ENCODE measurements around the gene S100A3.
"Not testable (repeated sequence)": the region's sequence is repeated elsewhere in the genome, so short reads cannot be mapped to it uniquely, and the experiment has no call there.

Gene S100A3

DNA sequence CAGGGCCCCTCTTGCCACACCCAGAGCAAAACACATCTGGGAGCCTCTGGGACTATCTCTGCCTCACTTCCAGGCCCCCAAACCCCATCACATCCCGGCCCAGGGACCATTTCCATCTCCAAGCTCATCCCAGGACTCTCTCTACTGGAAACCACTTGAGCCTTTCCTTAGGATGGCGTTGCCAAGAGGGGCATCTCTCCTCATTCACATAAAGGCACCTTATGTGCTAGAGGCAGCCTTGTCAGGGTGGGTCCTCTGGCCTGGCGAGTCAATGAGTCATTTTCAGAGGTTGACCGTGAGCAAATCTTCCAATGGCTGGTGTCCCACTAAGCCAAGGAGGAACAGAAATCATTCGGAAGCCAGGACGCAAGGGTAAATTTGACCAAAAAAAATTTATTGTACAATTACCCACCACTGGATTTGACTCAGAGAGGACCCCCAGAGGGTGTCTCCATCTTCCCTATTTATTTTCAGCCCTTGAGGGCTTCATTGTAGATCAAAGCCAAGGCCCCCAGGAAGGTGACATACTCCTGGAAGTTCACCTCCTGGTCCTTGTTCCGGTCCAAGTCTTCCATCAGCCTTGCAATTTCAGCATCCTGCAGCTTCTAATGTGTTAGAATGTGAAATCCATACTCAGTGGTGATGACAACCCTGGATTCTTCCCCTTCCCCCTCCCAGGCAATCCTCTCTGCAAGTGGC, 14.7 kb downstream of the S100A3 start:
- DNase-seq: no peak

DNA sequence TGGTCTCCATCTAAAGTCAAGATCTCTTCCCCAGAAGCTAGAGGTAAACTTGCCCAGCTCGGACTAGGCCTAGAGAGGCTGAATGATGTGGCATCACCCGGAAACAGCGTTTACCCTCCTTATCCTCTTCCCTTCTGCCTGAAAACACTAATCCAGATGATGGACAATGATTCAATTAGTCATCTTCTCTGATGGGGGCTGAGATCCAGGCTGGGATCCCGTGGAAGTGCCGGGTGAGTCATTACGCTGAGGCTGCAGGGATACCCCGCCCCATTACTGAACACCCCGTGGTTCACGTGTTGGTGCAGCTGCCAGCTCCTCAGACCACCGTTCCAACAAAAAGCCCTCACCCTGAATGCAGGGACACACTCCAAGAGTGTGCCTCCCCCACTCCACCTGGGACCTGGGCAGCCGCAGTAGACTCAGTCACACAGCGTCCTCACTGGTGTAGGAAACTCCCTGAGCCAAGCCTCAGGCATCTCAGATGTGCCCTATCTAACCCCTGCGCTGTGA, 15.3 kb downstream of the S100A3 start:
- no peak for DNase-seq

DNA sequence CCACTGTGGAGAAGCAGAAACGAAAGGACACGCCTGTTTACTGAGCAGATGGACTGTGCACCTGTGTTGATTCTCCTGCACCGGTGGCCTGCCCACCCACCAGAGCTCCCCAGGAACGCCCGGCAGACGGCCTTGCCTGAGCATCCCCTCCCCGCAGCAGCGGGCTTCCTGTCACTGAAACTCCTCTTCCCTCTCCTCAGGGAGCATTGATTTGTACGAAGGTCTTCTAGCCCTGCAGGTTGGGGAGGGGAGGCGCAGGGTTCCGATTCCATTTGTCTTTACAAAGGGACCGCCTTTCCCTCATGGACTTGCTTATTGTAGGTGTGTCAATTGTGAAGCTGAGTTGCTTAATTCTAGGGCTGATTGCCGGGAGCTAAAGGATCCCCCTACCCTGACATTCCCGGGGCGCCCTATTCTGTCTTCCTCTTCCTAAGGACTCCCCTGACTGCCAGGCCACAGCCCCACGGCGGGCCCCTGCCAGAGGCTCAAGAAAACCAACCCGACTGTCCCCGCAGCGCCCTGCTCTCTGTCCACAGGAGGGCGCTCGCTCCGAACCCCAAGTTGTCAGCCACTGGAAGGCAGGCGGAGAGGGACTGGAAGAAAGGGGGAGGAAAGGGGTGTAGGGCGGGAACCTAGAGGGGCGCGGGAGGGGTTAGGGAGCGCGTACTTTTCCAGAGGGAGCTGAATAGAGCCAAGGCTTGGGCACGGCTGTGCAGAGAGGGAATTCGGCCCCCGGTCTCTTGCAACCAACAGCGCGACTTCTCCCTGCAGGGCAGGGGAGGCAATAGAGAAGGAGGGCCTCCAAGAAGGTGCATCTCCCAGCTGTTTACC, 16.1 kb downstream of the S100A3 start:
- DNase-seq: peak; percentile 82 to 85

DNA sequence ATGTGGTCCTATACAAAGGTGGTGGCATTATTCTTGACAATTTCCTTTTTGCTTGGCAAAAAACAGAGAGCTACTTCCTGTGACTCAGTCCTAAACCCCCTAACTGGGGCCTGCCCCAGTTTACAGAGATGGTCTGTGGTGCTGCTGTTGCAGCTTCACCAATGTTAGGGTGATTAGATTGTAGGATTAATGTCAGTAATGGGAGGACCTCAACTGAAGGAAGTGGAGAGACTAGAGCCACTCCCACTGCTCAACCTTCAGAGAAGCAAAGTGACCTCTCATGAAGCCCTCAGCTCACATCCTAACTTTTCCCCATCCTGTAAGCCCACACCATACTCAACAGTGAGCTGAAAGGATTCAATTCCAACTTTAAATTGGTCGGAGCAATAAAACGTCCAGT, 16.9 kb downstream of the S100A3 start:
- no peak for DNase-seq

DNA sequence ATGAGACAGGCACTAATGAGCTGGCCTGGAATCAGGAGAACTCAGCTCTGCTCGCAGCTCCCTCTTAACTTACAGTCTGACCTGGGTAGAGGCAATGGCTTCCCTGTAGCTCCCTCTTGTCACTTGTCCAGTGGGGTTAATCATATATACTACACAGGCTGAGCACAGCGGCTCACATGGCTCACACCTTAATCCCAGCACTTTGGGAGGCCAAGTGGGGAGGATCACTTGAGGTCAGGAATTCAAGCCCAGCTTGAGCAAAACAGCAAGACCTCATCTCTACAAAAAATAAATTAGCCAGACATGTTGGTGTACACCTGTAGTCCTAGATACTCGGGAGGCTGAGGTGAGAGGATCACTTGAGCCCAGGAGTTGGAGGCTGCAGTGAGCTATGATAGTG, 17.4 kb downstream of the S100A3 start:
- no peak for DNase-seq

DNA sequence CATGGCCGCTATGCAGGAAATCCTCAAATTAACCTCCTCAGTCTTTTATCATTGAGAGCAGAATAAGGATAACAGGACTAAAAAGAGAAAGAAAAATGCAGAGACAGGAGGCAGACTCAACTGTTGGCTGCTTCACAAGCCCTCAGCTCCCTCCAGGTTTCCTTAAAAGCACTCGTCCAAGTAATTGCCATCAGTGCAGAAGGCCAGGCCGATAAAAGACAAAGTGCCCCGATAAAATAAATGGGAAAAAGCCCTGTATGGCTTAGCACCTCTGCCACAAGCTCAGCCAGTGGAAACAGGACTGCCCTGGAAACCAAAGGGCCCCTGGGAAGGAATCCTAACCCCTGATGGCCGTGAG, 21.4 kb downstream of the S100A3 start:
- no peak for DNase-seq

DNA sequence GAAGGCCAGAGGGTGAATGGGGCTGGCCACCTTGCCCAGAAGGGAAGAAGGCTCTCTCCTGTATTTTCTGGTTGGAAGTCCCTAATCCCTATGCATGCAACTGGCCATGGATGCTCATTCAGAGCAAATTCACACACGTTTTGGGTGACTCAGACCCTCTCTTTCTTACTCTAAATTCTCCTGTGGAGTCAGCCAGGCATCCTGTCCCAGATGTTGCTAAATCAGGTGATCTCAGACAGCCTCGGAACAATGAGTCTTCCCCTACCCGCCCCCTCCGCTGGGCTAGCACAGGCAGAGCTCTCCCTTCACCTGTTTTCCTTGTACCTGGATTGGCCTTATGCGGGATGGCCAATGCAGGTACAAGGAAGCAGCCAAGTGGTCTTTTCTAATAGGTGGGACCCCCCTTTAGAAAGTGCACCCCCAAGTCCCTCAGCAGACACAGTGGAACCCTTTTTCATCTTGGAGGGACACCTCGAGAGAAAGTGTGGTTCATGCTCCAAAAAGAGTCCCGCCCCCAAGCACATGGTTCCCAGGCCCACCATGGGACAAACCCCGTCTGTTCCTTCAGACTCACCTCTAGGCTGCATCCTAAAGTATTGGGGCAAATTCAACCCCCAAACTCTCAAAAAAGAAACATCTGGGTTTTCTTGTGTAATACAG, 21.9 kb downstream of the S100A3 start:
- no peak for DNase-seq

DNA sequence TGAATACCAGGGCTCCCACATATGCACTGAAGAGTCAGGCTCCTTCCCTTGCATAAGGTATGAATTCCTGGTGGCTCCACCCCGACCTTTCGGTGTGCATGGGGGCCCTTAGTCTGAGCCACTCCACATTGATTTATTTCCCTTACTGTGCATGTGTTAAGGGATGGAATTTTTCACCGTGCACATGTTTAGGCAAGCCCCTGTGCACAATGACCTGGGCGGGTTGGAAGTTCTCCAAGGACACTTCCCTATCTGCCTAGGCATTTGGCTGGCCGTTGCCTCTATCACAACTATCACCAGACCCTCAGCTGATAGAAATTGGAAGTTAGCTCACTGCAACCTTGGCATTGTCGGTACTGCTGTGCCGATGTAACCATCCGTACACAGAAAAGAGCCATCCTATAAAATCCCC, 22.9 kb downstream of the S100A3 start:
- DNase-seq: peak; percentile 76 to 80

DNA sequence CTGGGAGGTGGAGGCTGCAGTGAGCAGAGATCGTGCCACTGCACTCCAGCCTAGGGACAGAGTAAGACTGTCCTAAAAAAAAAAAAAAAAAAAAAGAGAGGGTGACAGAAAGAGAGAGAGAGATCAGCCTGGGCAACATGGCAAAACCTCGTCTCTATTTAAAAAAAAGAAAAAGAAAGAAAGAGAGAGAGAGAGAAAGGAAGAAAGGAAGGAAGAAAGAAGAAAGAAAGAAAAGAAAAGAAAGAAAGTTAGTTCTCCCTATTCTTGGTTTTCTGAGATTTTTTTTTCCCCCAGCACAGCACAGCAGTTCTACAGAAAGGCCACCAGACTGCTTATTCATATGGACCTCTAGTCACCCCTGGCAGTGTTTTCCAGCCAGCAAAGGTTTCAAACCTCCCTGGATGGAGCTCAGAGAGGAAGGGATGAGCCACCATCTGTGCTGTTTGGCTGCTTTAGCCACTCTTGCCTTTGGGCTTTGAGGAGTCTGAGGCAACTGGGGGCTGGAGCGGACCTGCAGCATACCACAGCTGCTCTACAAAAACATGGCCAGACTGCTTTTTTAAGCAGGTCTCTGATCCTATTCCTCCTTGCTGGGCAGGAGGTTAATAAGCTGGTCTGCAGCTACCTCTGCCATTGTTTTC, 23.9 kb downstream of the S100A3 start:
- no peak for DNase-seq

DNA sequence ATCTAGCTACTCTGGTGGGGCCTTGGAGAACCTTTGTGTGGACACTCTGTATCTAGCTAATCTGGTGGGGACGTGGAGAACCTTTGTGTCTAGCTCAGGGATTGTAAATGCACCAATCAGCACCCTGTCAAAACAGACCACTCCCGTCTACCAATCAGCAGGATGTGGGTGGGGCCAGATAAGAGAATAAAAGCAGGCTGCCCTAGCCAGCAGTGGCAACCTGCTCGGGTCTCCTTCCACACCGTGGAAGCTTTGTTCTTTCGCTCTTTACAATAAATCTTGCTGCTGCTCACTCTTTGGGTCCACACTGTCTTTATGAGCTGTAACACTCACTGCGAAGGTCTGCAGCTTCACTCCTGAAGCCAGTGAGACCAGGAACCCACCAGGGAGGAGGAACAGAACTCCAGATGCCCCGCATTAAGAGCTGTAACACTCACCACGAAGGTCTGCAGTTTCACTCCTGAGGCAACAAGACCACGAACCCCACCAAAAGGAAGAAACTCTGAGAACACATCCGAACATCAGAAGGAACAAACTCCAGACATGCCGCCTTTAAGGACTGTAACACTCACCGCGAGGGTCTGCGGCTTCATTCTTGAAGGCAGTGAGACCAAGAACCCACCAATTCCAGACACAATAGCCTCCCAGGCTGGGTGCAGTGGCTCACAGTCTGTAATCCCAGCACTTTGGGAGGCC, 26.6 kb downstream of the S100A3 start:
- not testable (repeated sequence) for DNase-seq

DNA sequence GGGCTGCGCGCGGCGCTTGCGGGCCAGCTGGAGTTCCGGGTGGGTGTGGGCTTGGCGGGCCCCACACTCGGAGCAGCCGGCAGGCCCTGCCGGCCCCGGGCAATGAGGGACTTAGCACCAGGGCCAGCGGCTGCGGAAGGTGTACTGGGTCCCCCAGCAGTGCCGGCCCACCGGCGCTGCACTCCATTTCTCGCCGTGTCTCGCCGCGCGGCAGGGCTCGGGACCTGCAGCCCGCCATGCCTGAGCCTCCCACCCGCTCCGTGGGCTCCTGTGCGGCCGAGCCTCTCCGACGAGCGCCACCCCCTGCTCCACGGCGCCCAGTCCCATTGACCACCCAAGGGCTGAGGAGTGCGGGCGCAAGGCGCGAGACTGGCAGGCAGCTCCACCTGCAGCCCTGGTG, 27.2 kb downstream of the S100A3 start:
- DNase-seq: not testable (repeated sequence)

DNA sequence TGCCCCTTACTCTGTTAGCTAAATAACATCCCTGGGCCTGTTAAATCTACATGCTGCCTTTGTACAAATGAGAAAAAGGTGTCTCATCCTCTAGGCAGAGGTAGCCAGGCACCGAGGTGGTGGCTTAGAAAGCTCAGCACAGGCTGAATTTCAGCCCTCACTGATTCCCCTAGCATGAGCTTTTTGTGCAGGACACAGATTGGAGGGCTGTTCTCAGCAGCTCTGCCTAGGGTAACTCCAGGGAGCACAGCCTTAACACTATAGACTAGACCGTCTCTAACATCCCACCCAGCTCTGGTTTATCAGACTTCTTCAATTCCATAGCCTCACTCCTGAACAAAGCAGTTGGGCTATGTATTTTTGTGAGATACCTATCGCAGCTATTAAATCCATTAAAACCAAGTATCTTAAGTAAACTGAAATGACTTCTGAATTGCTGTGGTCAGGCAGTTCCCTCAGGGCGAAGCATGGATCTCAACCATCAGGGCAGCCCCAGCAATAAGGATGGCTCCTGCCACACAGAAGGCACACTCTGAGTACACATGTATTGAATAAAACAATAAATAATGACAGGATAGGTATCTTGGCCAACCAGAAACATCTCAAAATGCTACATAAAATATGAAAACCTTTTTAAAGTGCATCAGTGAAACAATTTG, 28.1 kb downstream of the S100A3 start:
- no peak for DNase-seq

DNA sequence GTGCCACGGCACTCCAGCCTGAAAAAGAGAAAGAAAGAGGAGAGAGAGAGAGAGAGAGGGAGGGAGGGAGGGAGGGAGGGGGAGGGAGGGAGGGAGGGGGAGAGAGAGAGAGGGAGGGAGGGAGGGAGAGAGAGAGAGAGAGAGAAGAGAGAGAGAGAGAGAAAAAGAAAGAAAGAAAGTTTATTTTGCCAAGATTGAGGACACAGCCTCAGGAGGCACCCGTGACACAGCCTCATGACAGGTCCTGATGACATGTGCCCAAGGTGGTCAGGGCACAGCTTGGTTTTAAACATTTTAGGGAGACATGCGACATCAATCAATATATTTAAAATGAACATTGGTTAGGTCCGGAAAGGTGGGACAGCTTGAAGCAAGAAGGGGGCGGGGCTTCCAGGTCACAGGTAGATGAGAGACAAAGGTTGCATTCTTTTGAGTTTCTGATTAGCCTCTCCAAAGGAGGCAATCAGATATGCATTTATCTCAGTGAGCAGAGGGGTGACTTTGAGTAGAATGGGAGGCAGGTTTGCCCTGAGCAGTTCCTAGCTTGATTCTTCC, 28.8 kb downstream of the S100A3 start:
- not testable (repeated sequence) for DNase-seq

DNA sequence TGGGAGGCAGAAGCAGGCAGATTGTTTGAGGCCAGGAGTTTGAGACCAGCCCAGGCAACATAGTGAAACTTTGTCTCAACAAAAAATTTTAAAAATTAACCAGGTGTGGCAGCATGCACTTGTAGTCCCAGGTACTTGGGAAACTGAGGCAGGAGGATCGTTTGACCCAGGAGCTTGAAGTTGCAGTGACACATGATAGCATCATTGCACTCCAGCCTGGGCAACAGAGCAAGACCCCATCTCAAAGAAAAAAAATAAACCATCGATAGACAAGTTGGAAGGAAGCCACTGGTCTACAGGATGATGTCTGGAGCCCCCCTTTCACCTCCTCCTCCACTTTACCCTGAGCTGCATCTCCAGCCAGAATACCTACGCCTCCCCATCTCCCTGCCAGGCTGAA, 29.8 kb downstream of the S100A3 start:
- no peak for DNase-seq

DNA sequence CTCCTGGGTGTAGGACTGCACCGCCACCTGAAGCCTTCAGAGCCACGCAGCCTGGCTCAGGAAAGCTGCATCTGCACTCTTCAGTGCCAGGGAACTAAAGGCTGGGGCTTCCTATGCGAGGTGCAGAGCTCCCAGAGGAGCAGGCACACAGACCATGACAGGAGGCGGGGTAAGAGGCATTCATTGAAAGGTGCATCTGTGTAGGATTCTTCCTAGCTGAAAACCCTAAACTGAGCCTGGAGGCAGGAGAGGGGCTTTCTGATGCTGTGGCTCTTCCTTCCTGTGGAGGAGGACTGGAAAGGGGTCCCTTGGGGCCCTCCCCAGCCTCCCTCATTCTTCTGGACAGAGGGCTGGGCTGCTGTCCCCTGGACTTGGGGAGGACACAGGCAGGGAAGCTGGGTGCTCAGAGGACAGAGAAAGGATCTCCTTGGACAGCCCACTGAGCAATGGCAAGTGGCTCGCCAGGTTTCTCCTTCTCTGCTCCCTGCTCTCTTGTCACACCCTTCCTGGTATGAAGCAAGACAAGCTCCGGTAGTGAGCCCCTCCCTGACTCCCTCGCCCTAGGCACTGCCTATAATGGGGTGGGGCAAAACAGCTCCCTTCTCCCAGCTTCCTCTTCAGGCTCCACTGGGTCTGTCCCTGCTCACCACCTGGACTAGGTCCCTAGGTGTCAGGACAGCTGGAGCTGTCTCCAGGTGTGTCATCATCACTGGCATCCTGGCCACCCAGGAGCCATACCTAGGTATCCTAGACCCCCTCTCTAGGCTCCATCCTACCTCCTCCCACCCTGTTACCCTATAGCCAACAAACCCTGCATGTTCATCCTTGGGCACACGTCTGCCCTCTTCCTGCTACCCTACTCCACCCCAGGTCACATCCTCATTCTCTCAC, 33.3 kb downstream of the S100A3 start:
- DNase-seq: peak; percentile 26 to 33

DNA sequence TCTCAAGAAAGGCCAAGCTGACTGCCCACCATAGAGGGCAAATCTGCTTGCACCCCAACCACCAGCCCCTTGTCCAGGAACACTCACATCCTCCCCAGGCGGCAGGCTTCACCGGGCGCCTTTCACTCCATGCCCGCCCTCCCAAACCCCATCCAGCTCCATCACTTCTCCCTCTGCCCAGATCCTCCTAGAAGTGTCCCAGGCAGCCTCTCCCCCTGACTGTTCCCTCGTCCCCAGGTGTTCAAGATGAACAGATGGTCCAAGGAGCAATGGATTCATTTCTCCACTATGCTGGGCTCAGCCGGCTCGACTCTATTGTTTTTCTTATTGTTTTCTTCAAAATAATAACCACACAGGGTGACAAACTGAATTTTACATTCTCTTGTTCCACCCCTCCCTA, 35.4 kb downstream of the S100A3 start:
- no peak for DNase-seq

DNA sequence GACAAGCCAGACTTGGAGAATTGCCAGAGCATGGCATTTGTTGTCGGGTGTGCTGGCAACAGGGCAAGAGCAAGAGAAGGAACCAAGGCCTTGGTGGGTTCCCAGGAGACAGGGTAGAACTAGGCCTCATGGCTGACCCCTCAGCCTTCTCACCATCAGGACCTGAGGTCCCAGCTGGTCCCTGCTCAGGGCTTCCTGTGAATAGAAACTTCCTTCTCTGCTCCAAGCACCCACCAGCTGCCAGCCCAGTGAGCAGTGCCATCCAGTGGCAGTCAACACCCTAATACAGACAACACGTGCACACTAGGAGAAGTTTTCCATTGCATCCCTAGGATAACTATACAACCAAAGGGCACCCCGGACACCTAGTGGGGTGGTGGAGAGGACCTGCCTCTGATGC, 36.0 kb downstream of the S100A3 start:
- no peak for DNase-seq

DNA sequence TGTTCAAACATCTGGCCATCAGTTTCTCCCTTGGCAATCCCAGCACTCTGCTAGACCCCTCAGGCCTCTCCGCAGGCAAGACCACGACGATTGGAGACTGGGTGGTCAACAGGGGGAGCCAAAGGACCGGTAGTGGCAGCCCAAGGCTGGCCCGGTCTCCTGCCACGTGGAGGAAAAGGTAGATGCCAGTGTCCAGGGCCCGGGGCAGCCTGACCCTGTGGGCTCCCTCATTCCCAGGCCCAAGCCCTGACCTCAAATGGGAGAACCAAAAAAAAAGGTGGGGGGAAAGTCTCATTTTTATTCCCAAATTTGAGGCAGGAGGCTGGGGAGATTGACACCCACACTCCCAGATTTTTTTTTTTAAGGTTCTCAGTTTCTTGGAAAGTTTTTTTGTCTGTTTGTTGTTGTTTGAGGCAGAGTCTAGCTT, 38.1 kb downstream of the S100A3 start:
- peak; percentile 77 for DNase-seq

DNA sequence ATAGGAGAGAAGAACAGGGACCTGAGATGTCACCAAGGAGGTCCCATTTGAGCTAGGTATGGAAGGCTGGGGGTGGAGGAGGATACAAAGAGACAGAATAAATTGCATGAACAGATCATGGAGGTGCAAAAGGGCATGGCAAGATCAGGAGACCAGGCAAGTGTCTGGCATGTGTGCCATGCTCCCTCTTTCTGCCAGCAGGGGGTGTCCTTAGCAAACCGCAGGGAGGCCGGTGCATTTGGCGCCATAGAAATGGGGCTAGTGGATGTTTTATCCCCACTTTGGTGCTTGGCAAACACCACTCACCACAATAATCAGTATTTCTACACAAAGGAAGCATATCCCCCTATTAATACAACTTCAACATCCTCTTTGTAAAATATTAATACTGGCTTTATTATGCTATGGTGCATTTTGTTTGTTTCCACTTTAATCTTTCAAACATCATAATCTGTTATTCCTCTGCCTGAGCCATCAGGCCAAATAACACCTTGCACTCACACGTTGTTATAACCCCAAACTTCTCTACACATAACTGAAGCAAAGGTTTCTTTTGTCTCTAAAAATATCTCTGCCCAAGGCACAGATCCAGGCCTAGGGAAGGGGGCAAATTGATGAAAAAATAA, 39.2 kb downstream of the S100A3 start:
- peak; percentile 36 to 62 for DNase-seq

DNA sequence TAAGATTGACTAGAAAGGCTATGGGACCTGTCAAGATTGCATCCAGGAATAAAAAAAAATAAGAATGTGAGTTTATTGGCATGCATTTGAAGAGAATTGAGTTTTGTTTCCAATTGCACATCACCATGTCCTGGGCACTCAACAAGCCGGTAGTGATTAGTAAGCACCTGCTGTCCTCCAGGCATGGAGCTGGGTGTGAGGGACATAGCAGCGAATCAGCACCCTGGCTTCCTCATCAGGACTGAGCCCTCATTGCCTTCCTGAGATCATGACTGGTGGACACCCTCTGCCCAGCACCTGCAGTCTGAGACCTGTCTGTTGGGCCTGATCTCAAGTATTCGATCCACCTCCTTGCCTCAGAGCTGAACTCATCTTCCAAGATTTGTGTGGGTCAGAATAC, 40.0 kb downstream of the S100A3 start:
- DNase-seq: no peak
